NOMO-1 treated with dmso at 0.1 percent for 144 hours (cell line): ENCODE results near the gene P2RX7.
"Not testable (repeated sequence)": the region's sequence is repeated elsewhere in the genome, so short reads cannot be mapped to it uniquely, and the experiment has no call there.

ENCODE experiments used
- DNase-seq: peaks from one replicate; lab custom pipeline; 2025; ENCODE audit not compliant: unreplicated experiment; lab: John Stamatoyannopoulos, UW

P2RX7 gene

DNA sequence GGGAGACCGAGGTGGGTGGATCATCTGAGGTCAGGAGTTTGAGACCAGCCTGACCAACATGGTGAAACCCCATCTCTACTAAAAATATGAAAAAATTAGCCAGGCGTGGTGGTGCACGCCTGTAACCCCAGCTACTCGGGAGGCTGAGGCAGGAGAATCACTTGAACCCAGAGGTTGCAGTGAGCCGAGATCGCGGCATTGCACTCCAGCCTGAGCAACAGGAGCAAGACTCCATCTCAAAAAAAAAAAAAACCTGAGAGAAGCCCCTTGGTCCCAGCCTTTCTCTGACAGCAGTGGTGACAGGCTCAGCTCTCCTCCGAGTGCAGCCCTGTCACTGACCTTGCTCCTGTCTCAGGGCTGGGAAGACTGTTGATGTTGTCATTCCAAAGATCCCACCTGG lies 94.2 kb downstream of the P2RX7 start:
- DNase-seq: not testable (repeated sequence)

DNA sequence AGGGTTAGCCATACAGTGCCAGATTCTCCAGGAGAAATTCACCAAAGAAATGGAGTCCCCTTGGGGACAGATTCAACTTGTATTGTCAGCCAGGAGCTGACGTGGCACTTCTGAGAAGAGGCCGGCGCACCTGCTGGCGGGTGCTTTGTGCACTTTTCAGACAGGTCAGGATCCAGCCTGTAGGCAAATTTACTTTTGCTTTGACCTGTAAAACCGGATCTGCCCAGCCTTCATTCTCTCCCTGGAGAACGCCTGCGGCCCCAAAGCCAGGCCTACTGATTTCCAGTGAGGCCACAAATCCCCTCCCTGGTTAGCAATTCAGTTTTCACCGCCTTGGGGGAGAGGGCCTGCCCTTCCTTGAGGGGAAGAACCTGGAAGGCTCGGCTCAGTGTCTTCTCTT lies 94.6 kb downstream of the P2RX7 start:
- DNase-seq: no peak

DNA sequence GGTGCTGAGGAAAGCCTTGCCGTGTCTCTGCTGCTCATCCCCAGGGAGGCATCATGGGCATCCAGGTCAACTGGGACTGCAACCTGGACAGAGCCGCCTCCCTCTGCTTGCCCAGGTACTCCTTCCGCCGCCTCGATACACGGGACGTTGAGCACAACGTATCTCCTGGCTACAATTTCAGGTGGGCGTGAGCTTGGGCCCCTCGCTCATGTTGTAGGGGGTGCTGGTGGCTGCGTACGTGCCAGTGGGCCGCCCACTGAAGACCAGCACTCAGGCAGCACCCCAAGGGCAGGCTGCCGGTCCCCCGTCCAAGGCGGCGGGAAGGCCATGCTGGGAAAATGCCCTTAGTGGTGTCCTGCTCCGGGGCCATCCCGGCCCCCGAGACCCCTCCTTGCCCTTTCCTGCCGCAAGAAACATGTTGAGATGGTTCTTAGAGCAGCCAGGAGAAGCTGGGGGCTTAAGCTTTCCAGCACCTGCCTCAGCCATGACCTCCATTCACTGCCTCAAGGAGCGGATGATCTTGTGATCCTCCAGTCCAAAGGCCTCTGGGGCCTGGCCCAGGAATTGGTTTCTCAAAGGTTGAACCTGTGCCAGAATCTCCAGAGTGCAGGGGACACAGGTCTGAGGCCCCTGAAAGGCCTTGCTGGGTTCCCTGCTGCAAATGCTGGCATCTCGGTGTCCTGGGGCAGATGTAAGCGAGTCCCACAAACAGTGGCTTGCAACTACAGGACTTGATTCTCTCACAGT lies 96.4 kb downstream of the P2RX7 start:
- DNase-seq: no peak

DNA sequence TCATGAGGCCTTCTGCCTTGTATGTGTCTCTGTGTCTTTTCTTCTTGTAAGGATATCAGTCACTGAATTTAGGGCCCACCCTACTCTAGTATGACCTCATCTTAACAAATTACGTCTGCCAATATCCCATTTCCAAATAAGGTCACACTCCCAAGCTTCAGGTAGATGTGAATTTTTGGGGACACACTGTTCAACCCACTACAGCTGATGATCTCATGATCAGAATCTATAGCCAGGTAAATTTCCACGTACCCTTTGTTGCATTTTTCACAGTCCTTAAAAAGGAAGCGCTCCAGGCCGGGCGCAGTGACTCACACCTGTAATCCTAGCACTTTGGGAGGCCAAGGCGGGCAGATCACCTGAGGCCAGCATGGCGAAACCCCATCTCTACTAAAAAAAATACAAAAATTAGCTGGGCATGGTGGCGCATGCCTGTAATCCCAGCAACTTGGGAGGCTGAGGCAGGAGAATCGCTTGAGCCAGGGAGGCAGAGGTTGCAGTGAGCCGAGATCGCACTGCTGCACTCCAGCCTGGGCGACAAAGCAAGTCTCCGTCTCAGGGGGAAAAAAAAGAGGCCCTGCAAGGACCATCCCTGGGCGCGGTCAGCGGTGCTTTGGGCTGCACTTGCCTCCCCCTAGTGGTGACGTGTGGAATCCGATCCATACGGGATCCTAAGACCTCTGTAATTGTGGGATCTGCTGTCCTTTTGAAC lies 97.3 kb downstream of the P2RX7 start:
- DNase-seq: peak; percentile 35

DNA sequence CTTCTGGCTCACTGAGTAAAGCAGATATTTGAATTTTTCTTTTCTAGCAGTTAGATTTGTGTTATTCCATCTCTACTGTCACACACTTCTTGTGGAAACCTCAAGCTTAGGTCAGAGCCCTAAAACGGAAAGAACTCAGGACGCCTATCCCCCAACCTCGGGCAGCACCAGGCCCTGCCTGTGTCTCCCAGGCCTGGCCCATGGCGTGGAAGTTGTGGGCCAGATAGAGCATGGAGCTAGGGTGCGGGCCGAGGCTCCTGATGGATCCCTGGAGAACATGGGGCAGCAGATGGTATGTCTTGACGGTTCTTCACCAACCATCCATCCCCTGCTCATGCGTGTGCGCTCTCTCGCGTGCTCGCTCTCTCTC lies 97.8 kb downstream of the P2RX7 start:
- no peak for DNase-seq

DNA sequence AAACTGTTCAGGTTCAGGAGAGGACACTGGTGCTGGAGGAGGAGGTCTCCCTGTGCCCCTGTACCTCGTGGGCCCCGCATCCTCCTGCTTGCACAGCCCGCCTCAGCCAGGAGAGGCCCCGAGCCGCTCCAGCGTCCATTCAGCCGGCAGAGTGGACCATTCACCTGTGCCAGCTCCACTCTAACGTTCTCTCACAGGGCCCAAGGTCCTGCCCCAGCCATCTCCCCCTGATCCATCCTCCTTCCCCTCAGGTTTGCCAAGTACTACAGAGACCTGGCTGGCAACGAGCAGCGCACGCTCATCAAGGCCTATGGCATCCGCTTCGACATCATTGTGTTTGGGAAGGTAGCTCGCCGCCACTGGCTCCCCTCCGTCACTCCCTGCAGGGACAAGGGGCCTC lies 99.5 kb downstream of the P2RX7 start:
- no peak for DNase-seq

DNA sequence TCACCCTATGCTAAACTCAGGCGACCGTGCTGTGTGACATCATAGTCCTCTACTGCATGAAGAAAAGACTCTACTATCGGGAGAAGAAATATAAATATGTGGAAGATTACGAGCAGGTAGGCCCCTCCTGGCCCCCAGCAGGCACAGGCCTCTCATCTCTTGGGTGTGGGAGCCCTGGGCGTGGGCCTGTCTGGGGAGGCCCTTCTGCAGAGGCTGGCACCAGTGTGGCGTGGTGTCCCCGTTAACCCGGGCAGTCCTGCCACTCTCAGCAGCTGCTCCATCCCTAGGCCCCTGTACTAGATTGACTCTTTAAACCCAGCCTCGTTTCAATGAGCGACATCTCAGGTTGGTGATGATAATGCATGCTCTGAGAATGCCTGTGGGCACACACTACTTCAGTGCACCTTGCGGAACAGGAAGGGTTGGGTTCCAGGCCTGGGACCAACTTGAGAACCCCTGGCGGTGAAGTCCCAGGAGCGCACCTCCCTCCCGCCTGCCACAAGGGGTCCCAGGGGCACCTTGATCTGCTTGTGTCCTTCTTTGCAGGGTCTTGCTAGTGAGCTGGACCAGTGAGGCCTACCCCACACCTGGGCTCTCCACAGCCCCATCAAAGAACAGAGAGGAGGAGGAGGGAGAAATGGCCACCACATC lies 100.4 kb downstream of the P2RX7 start:
- DNase-seq: no peak

DNA sequence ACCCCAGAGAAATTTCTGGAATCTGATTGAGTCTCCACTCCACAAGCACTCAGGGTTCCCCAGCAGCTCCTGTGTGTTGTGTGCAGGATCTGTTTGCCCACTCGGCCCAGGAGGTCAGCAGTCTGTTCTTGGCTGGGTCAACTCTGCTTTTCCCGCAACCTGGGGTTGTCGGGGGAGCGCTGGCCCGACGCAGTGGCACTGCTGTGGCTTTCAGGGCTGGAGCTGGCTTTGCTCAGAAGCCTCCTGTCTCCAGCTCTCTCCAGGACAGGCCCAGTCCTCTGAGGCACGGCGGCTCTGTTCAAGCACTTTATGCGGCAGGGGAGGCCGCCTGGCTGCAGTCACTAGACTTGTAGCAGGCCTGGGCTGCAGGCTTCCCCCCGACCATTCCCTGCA lies 100.9 kb downstream of the P2RX7 start:
- DNase-seq: no peak

DNA sequence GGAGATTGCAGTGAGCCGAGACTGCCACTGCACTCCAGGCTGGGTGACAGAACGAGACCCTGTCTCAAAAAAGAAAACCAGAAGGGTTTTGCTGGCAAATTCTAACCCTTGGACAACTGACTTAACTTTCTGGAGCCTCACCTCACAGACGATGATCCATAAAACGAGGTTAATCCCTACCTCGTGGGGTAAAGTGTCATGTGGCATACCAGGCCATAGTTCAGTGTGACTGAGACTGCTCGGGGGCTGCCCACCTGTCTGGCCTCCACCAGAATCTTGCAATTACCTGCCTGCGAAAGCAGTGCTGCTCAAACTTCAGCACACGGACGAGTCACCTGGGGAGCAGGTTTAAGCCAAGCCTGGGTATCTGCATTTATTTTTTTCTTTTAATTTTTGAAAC lies 104.1 kb downstream of the P2RX7 start:
- DNase-seq: no peak

DNA sequence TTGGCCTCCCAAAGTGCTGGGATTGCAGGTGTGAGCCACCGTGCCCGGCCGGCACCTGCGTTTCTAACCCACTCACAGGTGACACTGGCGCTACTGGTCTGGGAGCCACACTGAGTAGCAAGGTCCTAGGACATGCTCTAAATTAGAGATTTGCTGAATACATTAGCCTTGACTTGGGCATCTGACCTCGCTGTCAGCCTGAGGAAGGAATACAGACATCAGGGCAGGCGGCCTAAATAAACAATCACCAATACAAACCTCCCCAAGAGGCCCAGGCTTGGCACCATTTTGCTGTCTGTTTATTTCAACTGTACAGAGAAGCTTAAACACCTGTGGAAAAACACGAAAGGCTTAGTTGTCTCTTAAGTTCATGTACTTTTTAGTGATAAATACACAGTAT lies 104.7 kb downstream of the P2RX7 start:
- no peak for DNase-seq
